HepG2 (cell line): ENCODE results near the gene CCDC174. TPM values are rescaled to one million over a fixed set of nuclear protein-coding genes. Genes with fewer than 3 reads are reported as not detected.

Experiments
- ATAC-seq: fragments of 200-7000 bp; cut with Tn5 transposase; 3 replicates; pipeline ENCODE4 v1.9.1; 2020; ENCODE audit warnings: mild to moderate bottlenecking, moderate library complexity
- BruUV-seq: library from RNA; stranded (reverse); fragments of 400-500 nt; replicated peaks from 2 replicates; lab custom pipeline; 2021; lab: Mats Ljungman, UMichigan
- CTCF ChIA-PET: fragments of 300-600 bp; formaldehyde crosslinking; extraction: SDS; loops from one replicate; lab custom pipeline; 2021; ENCODE audit warnings: low total read pairs, inconsistent platforms, low intra/inter-chr PET ratio; lab: Yijun Ruan, JAX
- POLR2A ChIA-PET: fragments of 350-600 bp; sonication (Branson Sonifier 250); formaldehyde crosslinking; loops from one replicate; lab custom pipeline; 2020; ENCODE audit warnings: antibody characterized with exemption, inconsistent platforms; lab: Yijun Ruan, JAX
- DNase-seq: peaks from one replicate; pipeline ENCODE4 v3.0.0-alpha.2; 2015; ENCODE audit warnings: low spot score
- FAIRE-seq: peaks from 3 replicates; lab custom pipeline; 2011; peaks lifted over from hg19 to GRCh38; lab: Jason Lieb, UNC
- H2AFZ ChIP-seq: one replicate; pipeline ENCODE4 v1.6.1; 2011; ENCODE audit warnings: low read length, inconsistent platforms
- H3K27ac ChIP-seq: fragments of 300-600 bp; 3 replicates; pipeline ENCODE4 v1.8.0; 2011; ENCODE audit warnings: mixed run types, mild to moderate bottlenecking, mixed read lengths, low read length, inconsistent platforms; ENCODE audit not compliant: insufficient read depth; ENCODE audit errors: extremely low read length
- H3K27me3 ChIP-seq, 2 experiments: fragments of 200-600 bp in 1 of 2; 2 replicates in 1 of 2; 3 replicates in 1 of 2; pipeline versions ENCODE4 v1.6.0 to v1.8.0; 2011; ENCODE audit warnings: low read length in 2 of 2, mild to moderate bottlenecking in 2 of 2, moderate library complexity in 2 of 2, inconsistent platforms in 1 of 2; ENCODE audit not compliant: insufficient read depth in 2 of 2, control insufficient read depth in 1 of 2
- H3K36me3 ChIP-seq, 2 experiments: fragments of 200-600 bp in 1 of 2; replicated peaks in 1 of 2; 2 replicates in 1 of 2; 3 replicates in 1 of 2; pipeline versions ENCODE4 v1.5.1 to v1.8.0; 2011; ENCODE audit warnings: low read length in 2 of 2, inconsistent platforms in 1 of 2; ENCODE audit not compliant: insufficient read depth in 2 of 2, control insufficient read depth in 1 of 2
- H3K4me1 ChIP-seq: 2 replicates; pipeline ENCODE4 v1.5.1; 2012; ENCODE audit warnings: low read length, inconsistent platforms; ENCODE audit not compliant: insufficient read depth
- H3K4me2 ChIP-seq: 2 replicates; pipeline ENCODE4 v1.6.0; 2011; ENCODE audit warnings: low read depth, low read length, inconsistent platforms
- H3K4me3 ChIP-seq, 3 experiments: fragments of 200-600 bp in 1 of 3; sonication (generic), shearing (Covaris generic) in 1 of 3; replicated peaks in 1 of 3; 2 replicates each; pipeline ENCODE4 v1.5.1; 2011 to 2016; ENCODE audit warnings: low read length in 3 of 3, inconsistent platforms in 2 of 3, low read depth in 2 of 3, mild to moderate bottlenecking in 2 of 3, control low read depth in 1 of 3, mixed read lengths in 1 of 3; ENCODE audit not compliant: insufficient read depth in 1 of 3
- H3K79me2 ChIP-seq: one replicate; pipeline ENCODE4 v1.6.1; 2011; ENCODE audit warnings: low read length, inconsistent platforms; ENCODE audit not compliant: insufficient read depth
- H3K9ac ChIP-seq: 2 replicates; pipeline ENCODE4 v1.6.0; 2011; ENCODE audit warnings: mild to moderate bottlenecking, low read depth, low read length, inconsistent platforms; ENCODE audit not compliant: insufficient read depth
- H3K9me3 ChIP-seq: 2 replicates; pipeline ENCODE4 v1.5.1; 2012; ENCODE audit warnings: mild to moderate bottlenecking, low read length
- H4K20me1 ChIP-seq: 2 replicates; pipeline ENCODE4 v1.6.0; 2011; ENCODE audit warnings: inconsistent platforms, mild to moderate bottlenecking, low read length, moderate library complexity; ENCODE audit not compliant: insufficient read depth
- ATF6 ChIP-seq: sonication (generic); formaldehyde crosslinking; conservative IDR thresholded peaks from 2 replicates; pipeline ENCODE4 v1.4.0; 2020; ENCODE audit warnings: missing genetic modification reagents
- FIP1L1 ChIP-seq: fragments of 200-400 bp; formaldehyde crosslinking; IDR thresholded peaks from 2 replicates; pipeline ENCODE4 v1.6.1; 2018; ENCODE audit warnings: low read depth, mild to moderate bottlenecking, low read length, moderate library complexity, borderline replicate concordance; ENCODE audit not compliant: insufficient read depth
- GFI1 ChIP-seq: sonication (generic); formaldehyde crosslinking; IDR thresholded peaks from 2 replicates; pipeline ENCODE4 v1.5.0; 2020; ENCODE audit warnings: missing genetic modification reagents, mild to moderate bottlenecking, borderline replicate concordance
- IRX3 ChIP-seq: sonication (generic); formaldehyde crosslinking; IDR thresholded peaks from 2 replicates; pipeline ENCODE4 v1.8.1; 2023; ENCODE audit warnings: mild to moderate bottlenecking, low read depth, missing genetic modification reagents, borderline replicate concordance
- MIXL1 ChIP-seq: IDR thresholded peaks from 2 replicates; pipeline ENCODE4 v1.6.1; 2016
- RORA ChIP-seq: sonication (generic); formaldehyde crosslinking; IDR thresholded peaks from 2 replicates; pipeline ENCODE4 v1.5.0; 2020; ENCODE audit warnings: mild to moderate bottlenecking, missing genetic modification reagents, moderate library complexity
- SP1 ChIP-seq, 2 experiments: fragments of 450-650 bp in 1 of 2; sonication (generic) in 1 of 2; formaldehyde crosslinking in 1 of 2; IDR thresholded peaks; 2 replicates each; pipeline versions ENCODE4 v1.4.0 to v1.6.1; 2016 to 2020; ENCODE audit warnings: missing genetic modification reagents in 1 of 2
- SRY ChIP-seq: sonication (generic); formaldehyde crosslinking; IDR thresholded peaks from 2 replicates; pipeline ENCODE4 v1.8.0; 2022; ENCODE audit warnings: mild to moderate bottlenecking, missing genetic modification reagents
- ZNF264 ChIP-seq: sonication (generic); formaldehyde crosslinking; IDR thresholded peaks from 2 replicates; pipeline ENCODE4 v1.4.0; 2020; ENCODE audit warnings: missing genetic modification reagents
- ZNF350 ChIP-seq: sonication (generic); formaldehyde crosslinking; IDR thresholded peaks from 2 replicates; pipeline ENCODE4 v1.4.0; 2020; ENCODE audit warnings: mild to moderate bottlenecking, low read depth, missing genetic modification reagents, borderline replicate concordance
- ZNF383 ChIP-seq: sonication (generic); formaldehyde crosslinking; IDR thresholded peaks from 2 replicates; pipeline ENCODE4 v1.4.0; 2020; ENCODE audit warnings: missing genetic modification reagents, mild to moderate bottlenecking, borderline replicate concordance
- WGBS: methylation state at CpG from one replicate; pipeline ENCODE4 v1.1.6; 2017; ENCODE audit warnings: low lambda C conversion rate; 5-methylcytosine and 5-hydroxymethylcytosine counted together
- in situ Hi-C: cut with HindIII; loops from 2 replicates; pipeline ENCODE4 v1.10.0; 2017; ENCODE audit warnings: low pct_unique_long_range_greater_than_20kb; ENCODE audit not compliant: extremely low pct_ligation_motif_present
- intact Hi-C: fragments of 100-400 bp; cut with micrococcal nuclease; formaldehyde crosslinking; loops from one replicate; pipeline ENCODE4 v1.10.0; 2022; ENCODE audit not compliant: unreplicated experiment
- polyA plus RNA-seq, 8 experiments: library from polyadenylated mRNA; depleted of rRNA in 3 of 8; stranded (reverse) in 7 of 8; unstranded in 1 of 8; fragments of >200 nt; fragmentation: Illumina TruSeq in 4 of 8; extraction: Trizol in 4 of 8; gene quantifications; 2 replicates each; pipeline versions ENCODE4 v1.2.1 to v1.2.3, GENCODE V29; 2011 to 2016; ENCODE audit warnings: low read depth in 4 of 8, missing spikeins in 1 of 8, mixed read lengths in 1 of 8; ENCODE audit not compliant: insufficient read depth in 1 of 8
- total RNA-seq, 5 experiments: library from RNA; depleted of rRNA; stranded (reverse); fragments of >200 nt; fragmentation: Illumina TruSeq; extraction: Trizol; gene quantifications; 2 replicates each; pipeline ENCODE4 v1.2.3, GENCODE V29; 2016; ENCODE audit warnings: low read depth in 1 of 5
- TF ChIP-seq, protein P1 (sequence below): sonication (generic); formaldehyde crosslinking; IDR thresholded peaks from 2 replicates; pipeline ENCODE4 v1.8.0; 2022; ENCODE audit warnings: missing genetic modification reagents, low read depth, mild to moderate bottlenecking, borderline replicate concordance
- TF ChIP-seq, protein P2 (sequence below): sonication (generic); formaldehyde crosslinking; IDR thresholded peaks from 2 replicates; pipeline ENCODE4 v1.5.0; 2020; ENCODE audit warnings: missing genetic modification reagents

The CCDC174 gene
- total and polyA plus RNA-seq, 2 of the 13 experiments (the other 11 are each of a cell fraction or from before 2014, with no cell fraction given), result 5.4 to 11.0 TPM

- TF ChIP-seq, protein P1, sequence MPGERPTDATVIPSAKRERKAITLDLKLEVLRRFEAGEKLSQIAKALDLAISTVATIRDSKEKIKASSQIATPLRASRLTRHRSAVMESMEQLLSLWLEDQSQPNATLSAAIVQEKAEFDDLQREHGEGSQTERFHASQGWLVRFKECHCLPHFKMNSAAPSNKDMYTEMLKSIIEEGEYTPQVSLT, result no peak
- TF ChIP-seq ZNF264 (CRISPR knock-in tag), result no peak
- no peak for TF ChIP-seq RORA (CRISPR knock-in tag)
- no peak for TF ChIP-seq IRX3
- TF ChIP-seq ZNF350, result no peak
- TF ChIP-seq SP1 (IDR thresholded peaks at IDR 0.05), result no peak
- no peak for TF ChIP-seq SP1 (CRISPR knock-in tag; IDR thresholded peaks at IDR 0.05)
- no peak for TF ChIP-seq SRY (CRISPR knock-in tag)
- TF ChIP-seq MIXL1 (CRISPR knock-in tag), result no peak
- no peak for TF ChIP-seq FIP1L1
These were observed 4.8 kb upstream of the CCDC174 start (continued) for GRCh38 chr3:14646589-14647413.

GRCh38 chr3:14647976-14648955 is 3.3 kb upstream of the CCDC174 start:
- H2AFZ ChIP-seq, result no peak overlapping the region
- POLR2A ChIA-PET, result interaction anchor here (1.0 to 1.2 kb wide), 2 partner anchors 16 kb away, joined by 3 to 4 read pairs; no protein-coding TSS in a partner anchor
- FAIRE-seq, result no peak

More at GRCh38 chr3:14647976-14648955, 3.3 kb upstream of the CCDC174 start:
- CTCF ChIA-PET, result no interaction called here
- no peak overlapping the region for H3K27ac ChIP-seq
- H3K79me2 ChIP-seq, result peaks cover 17% of the 10 kb centered on the region
- 74% methylated on average over 19 of the region's 19 CpGs for WGBS
- H3K9ac ChIP-seq, result no peak overlapping the region
- DNase-seq (no peak), ATAC-seq (no peak)
- no TSS peak for BruUV-seq
- peaks cover 0 to 16% of the 10 kb centered on the region in 2 experiments; a peak in 1 of 5 replicates for H3K27me3 ChIP-seq
- intact Hi-C loops (no loop called here), in situ Hi-C loops (no loop called here)
- no peaks in the 10 kb centered on the region for H3K36me3 ChIP-seq
- H3K4me3 ChIP-seq, result no peak overlapping the region
- no peak overlapping the region for H3K4me2 ChIP-seq
- TF ChIP-seq, protein P2, sequence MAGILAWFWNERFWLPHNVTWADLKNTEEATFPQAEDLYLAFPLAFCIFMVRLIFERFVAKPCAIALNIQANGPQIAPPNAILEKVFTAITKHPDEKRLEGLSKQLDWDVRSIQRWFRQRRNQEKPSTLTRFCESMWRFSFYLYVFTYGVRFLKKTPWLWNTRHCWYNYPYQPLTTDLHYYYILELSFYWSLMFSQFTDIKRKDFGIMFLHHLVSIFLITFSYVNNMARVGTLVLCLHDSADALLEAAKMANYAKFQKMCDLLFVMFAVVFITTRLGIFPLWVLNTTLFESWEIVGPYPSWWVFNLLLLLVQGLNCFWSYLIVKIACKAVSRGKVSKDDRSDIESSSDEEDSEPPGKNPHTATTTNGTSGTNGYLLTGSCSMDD, result no peak
- no peak for TF ChIP-seq ZNF383
- no peak for TF ChIP-seq GFI1
- no peak for TF ChIP-seq ATF6 (CRISPR knock-in tag)
- TF ChIP-seq, all 625 proteins: peak for 0
- Histone ChIP-seq H3K9me3 (no peaks in the 10 kb centered on the region), H4K20me1 (no peaks in the 10 kb centered on the region), H3K4me1 (peaks cover 33% of the 10 kb centered on the region)
